HEK293T (cell line): ENCODE data around the gene RPP14.

ENCODE experiments used
- ARNT ChIP-seq: fragments of 450-650 bp; IDR thresholded peaks from 2 replicates; pipeline ENCODE4 v1.6.1; 2017; ENCODE audit warnings: mild to moderate bottlenecking
- BHLHE40 ChIP-seq: fragments of 450-650 bp; IDR thresholded peaks from 2 replicates; pipeline ENCODE4 v1.6.1; 2016; ENCODE audit warnings: mild to moderate bottlenecking, moderate library complexity, borderline replicate concordance
- LEF1 ChIP-seq: fragments of 450-650 bp; IDR thresholded peaks from 2 replicates; pipeline ENCODE4 v1.6.1; 2017; ENCODE audit warnings: mild to moderate bottlenecking, borderline replicate concordance
- SP1 ChIP-seq: fragments of 450-650 bp; IDR thresholded peaks from 2 replicates; pipeline ENCODE4 v1.6.1; 2017

DNA sequence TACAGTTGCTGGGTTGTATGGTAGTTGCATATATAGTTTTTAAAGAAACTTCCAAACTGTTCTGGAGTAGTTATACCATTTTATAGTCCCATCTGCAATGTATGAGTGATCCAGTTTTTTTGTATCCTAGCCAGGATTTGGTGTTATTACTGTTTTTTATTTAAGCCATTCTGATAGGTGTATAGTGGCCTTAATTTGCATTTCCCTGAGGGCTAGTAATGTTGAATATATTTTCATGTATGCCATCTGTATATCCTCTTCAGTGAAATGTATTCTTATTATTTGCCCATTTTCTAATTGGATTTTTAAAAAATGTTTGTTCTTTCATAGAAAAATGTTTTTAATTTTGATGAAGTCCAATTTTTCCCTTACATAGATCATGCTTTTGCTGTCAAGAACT is 55.8 kb downstream of the RPP14 start:
- TF ChIP-seq SP1 (no peak), BHLHE40 (no peak), LEF1 (no peak), ARNT (no peak)
